GM20431 (cell line): Measurements from ENCODE around the gene OR4D2.

ENCODE experiments used
- in situ Hi-C: fragments of 300-500 bp; cut with MseI, MboI; formaldehyde crosslinking; loops from one replicate; pipeline ENCODE4 v1.15.0; 2020; ENCODE audit warnings: low sequenced_read_pairs; ENCODE audit not compliant: unreplicated experiment

The OR4D2 gene

DNA sequence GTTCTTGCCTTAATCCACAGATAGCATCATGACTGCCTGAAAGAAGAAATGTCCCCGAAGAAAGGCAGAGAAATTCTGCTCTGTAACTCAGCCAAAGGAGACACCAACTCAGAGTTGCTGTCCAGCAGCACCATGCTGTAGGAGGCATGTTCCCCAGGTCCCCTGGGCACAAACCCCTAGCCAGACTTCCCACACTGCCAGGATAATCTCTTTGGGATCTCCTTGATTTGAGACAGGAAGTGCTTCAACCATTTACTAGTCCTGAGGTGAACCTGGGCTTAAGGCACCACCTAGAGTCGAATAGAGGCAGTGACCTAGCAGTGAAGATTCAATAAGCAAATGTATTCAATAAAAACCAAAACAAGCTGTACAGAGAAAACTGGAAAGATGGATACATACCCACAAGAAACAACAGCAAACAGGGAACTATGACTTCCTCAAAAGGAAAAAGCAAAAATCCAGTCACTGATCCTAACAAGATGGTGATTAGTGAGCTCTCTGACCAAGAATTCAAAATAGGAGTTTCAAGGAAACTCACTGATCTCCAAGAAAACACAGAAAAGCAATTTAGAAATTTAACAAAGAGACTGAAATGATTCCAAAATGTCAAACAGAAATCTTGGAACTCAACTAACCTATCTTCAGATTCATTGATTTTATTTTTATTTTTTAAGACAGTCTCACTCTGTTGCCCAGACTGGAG lies 5.7 kb downstream of the OR4D2 start:
- in situ Hi-C loops: no loop called here

- in situ Hi-C loops: no loop called here
Observed at GRCh38 chr17:58174871-58175270, 8.1 kb downstream of the OR4D2 start.

DNA sequence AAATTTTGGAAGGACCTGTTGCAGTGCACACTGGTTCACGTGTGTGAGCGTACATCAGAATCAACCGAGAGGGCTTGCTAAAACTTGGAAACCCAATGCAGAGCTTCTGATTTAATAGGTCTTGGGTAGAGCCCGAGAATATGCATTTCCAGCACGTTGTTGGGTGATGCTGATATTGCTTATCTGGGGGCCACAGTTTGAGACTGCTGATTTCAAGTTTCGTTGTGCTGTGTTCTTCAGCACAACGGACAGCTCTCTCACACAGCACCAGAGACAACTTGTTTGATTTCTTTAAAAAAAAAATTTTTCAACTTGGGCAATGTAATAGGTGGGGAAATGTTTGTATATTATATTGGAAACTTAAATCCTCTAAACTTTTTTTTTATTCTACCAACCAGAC lies 9.4 kb downstream of the OR4D2 start:
- in situ Hi-C loops: no loop called here

DNA sequence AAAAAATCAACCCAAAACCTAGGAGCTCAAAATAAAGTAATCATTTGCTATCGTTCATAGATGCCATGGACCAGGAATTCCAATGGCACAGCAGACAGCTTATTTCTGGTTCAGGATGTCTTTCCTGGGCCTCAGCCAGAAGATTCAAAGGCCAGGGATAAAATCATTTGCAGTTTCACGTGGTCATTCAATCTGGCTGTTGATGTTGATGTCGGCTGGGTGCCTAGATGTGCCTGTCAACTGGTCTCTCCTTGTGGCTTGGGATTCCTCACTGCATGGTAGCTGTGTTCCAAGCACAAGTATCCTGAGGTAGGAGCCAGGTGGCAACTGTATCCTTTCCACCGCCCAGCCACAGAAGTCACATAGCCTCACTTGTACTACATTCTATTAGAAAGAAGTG lies 15.0 kb downstream of the OR4D2 start:
- in situ Hi-C loops: no loop called here

GRCh38 chr17:58183514-58183913 lies 16.7 kb downstream of the OR4D2 start:
- in situ Hi-C loops: no loop called here

GRCh38 chr17:58184308-58184985 lies 17.7 kb downstream of the OR4D2 start:
- in situ Hi-C loops: no loop called here

- in situ Hi-C loops: no loop called here
Observed at GRCh38 chr17:58184986-58185761, 18.4 kb downstream of the OR4D2 start.

DNA sequence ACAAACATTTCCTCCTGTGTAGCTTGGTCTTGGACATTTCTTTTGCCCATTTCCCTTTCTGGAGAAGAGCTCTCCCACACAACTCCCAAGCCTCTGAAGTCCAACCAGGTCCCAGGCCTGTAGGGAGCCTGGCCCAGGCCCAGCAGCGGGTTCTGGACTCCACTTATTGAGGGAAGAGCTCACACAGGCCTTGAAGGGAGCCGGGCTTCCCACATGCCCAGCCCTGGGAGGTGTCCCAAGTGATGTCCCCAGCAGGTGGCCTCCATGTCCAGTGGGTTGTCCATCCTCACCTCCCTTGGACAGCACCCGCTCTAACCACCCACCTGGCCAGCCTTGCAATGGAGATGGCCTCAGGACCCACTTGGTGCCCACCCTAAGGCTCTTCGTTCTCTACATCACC lies 19.8 kb downstream of the OR4D2 start:
- in situ Hi-C loops: no loop called here

DNA sequence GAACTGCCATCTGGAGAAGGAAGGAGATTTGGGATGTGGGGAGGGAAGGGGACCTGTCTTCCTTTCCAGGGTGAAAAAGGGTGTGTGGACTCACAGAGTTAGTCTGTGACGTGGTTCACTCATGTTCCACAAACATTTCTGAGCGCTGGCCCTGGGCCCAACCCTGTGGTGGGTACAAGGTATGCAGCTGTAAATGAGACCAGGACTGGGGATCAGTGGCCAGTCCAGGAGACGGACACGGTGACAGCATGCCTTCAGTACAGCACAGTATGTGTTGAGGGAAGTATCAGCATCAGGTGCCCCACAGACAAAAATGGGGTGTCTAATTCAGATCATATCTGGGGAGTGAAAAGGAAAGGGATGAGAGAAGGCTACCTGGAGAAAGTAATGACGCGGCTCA lies 20.3 kb downstream of the OR4D2 start:
- in situ Hi-C loops: no loop called here

- in situ Hi-C loops: no loop called here
Observed at GRCh38 chr17:58187675-58188074, 20.9 kb downstream of the OR4D2 start.

- in situ Hi-C loops: no loop called here
Observed at GRCh38 chr17:58189436-58190146, 22.8 kb downstream of the OR4D2 start.

DNA sequence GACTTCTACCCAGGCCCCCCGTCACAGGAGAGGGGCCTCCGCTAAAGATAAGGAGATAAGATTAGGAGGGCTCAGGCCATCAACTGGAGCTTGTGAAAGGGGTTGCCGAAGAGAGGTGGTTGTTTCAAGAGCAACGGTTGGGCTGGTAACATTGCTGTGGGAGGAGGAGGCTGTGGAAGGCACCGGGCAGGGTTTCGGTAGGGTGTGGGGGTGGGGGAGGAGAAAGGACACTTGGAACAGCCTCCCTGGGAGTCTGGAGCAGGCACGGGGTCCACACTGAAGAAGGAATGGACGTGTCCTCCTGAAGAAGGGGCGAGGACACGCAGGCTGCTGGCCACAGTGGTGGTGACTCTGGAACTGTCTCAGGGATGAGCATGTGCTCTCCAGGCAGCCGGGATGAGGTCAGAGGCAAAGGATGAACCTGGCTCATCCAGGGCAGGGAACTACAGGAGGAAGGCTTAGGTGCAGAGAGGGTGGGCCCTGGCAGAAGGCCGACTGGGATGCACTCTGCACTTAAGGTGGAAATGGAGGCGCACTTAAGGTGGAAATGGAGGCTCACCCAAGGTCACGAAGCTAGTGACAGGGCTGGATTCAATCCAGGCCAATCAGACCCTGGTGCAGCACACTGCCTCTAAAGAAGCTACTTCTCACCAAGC lies 24.6 kb downstream of the OR4D2 start:
- in situ Hi-C loops: no loop called here

- in situ Hi-C loops: no loop called here
Observed at GRCh38 chr17:58192612-58193011, 25.8 kb downstream of the OR4D2 start, which contains the start of gene EPX. EPX (plus strand) TSS chr17:58192726; CDS start chr17:58192847, 121 bp downstream.

- in situ Hi-C loops: no loop called here
Observed at GRCh38 chr17:58193641-58194255, 27.0 kb downstream of the OR4D2 start.

- in situ Hi-C loops: no loop called here
Observed at GRCh38 chr17:58195518-58196123, 28.8 kb downstream of the OR4D2 start.

DNA sequence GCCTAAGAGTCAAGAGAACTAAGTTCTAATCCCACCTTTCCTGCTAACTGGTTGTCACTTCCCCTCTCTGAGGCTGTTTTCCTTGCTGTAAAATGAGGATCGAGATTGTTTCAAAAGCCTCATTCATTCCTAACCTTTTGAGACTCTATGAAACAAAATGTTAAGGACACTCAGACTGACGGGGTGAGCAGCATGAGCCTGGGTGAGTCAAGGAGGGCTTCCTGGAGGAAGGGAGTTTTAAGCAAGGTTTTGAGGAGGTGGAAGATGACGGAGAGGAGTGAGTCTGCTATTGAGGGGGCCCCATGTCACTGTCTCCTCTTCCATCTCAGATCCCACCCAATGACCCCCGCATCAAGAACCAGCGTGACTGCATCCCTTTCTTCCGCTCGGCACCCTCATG lies 29.8 kb downstream of the OR4D2 start:
- in situ Hi-C loops: no loop called here

- in situ Hi-C loops: no loop called here
Observed at GRCh38 chr17:58200024-58200633, 33.3 kb downstream of the OR4D2 start.

GRCh38 chr17:58202859-58203258 lies 36.1 kb downstream of the OR4D2 start:
- in situ Hi-C loops: no loop called here

- in situ Hi-C loops: no loop called here
Observed at GRCh38 chr17:58204796-58205195, 38.0 kb downstream of the OR4D2 start.
